ENCODE measurements around the gene CLEC11A.

- TF ChIP-seq POLR2AphosphoS5 (IDR thresholded peaks at IDR 0.05; ENCODE audit: borderline replicate concordance, low read depth, low read length) (no peak), EZH2 (IDR thresholded peaks at IDR 0.05) (no peak), FOXP2 (optimal IDR thresholded peaks at IDR 0.05; ENCODE audit: control extremely low read depth, extremely low read length, insufficient read depth) (no peak)
Observed at GRCh38 chr19:50722201-50723013, 757 bp upstream of the CLEC11A start.

Measured in SK-N-MC (cell line).